ENCODE measurements around the gene TRAF3IP1.
"Not testable (repeated sequence)": the region's sequence is repeated elsewhere in the genome, so short reads cannot be mapped to it uniquely, and the experiment has no call there.

The TRAF3IP1 gene

GRCh38 chr2:238369591-238370040, 49.3 kb downstream of the TRAF3IP1 start:
- Histone ChIP-seq H3K27ac (no peak overlapping the region), H3K36me3 (ENCODE audit: insufficient read depth, low read length) (no peaks in the 10 kb centered on the region), H3K9me3 (ENCODE audit: low read depth, low read length) (no peaks in the 10 kb centered on the region), H3K4me3 (no peak overlapping the region), H3K9ac (ENCODE audit: insufficient read length) (no peak overlapping the region)
- TF ChIP-seq EZH2 (IDR thresholded peaks at IDR 0.05): no peak
- no peak for TF ChIP-seq FOXP2 (optimal IDR thresholded peaks at IDR 0.05; ENCODE audit: control extremely low read depth, extremely low read length, insufficient read depth)
- no peak for TF ChIP-seq POLR2AphosphoS5 (IDR thresholded peaks at IDR 0.05; ENCODE audit: borderline replicate concordance, low read depth, low read length)
- no peak for DNase-seq (ENCODE audit: low read depth, low spot score)

- no peak for DNase-seq (ENCODE audit: low read depth, low spot score)
- H3K4me3 ChIP-seq: no peak overlapping the region
- no peak overlapping the region for H3K9ac ChIP-seq (ENCODE audit: insufficient read length)
- no peaks in the 10 kb centered on the region for H3K9me3 ChIP-seq (ENCODE audit: low read depth, low read length)
- no peaks in the 10 kb centered on the region for H3K36me3 ChIP-seq (ENCODE audit: insufficient read depth, low read length)
- no peak overlapping the region for H3K27ac ChIP-seq
- no peak for TF ChIP-seq POLR2AphosphoS5 (IDR thresholded peaks at IDR 0.05; ENCODE audit: borderline replicate concordance, low read depth, low read length)
- TF ChIP-seq FOXP2 (optimal IDR thresholded peaks at IDR 0.05; ENCODE audit: control extremely low read depth, extremely low read length, insufficient read depth): no peak
- TF ChIP-seq EZH2 (IDR thresholded peaks at IDR 0.05): no peak
Measured at GRCh38 chr2:238370094-238370822, 49.9 kb downstream of the TRAF3IP1 start.

GRCh38 chr2:238370823-238371372, 50.6 kb downstream of the TRAF3IP1 start:
- TF ChIP-seq POLR2AphosphoS5 (IDR thresholded peaks at IDR 0.05; ENCODE audit: borderline replicate concordance, low read depth, low read length): no peak
- no peak for TF ChIP-seq FOXP2 (optimal IDR thresholded peaks at IDR 0.05; ENCODE audit: control extremely low read depth, extremely low read length, insufficient read depth)
- TF ChIP-seq EZH2 (IDR thresholded peaks at IDR 0.05): no peak
- DNase-seq (ENCODE audit: low read depth, low spot score): no peak
- H3K36me3 ChIP-seq (ENCODE audit: insufficient read depth, low read length): no peaks in the 10 kb centered on the region

GRCh38 chr2:238372277-238372676, 52.0 kb downstream of the TRAF3IP1 start:
- DNase-seq (ENCODE audit: low read depth, low spot score); H3K9me3 ChIP-seq (ENCODE audit: low read depth, low read length); H3K9ac ChIP-seq (ENCODE audit: insufficient read length); H3K4me3 ChIP-seq; H3K27ac ChIP-seq; H3K36me3 ChIP-seq (ENCODE audit: insufficient read depth, low read length): not testable (repeated sequence)

More at GRCh38 chr2:238370823-238371372, 50.6 kb downstream of the TRAF3IP1 start:
- Histone ChIP-seq H3K27ac (no peak overlapping the region), H3K4me3 (no peak overlapping the region), H3K9me3 (ENCODE audit: low read depth, low read length) (no peaks in the 10 kb centered on the region), H3K9ac (ENCODE audit: insufficient read length) (no peak overlapping the region)

- H3K9me3 ChIP-seq (ENCODE audit: low read depth, low read length): no peaks in the 10 kb centered on the region
- H3K4me3 ChIP-seq: no peak overlapping the region
- H3K36me3 ChIP-seq (ENCODE audit: insufficient read depth, low read length): no peaks in the 10 kb centered on the region
- TF ChIP-seq EZH2 (IDR thresholded peaks at IDR 0.05) (no peak), FOXP2 (optimal IDR thresholded peaks at IDR 0.05; ENCODE audit: control extremely low read depth, extremely low read length, insufficient read depth) (no peak), POLR2AphosphoS5 (IDR thresholded peaks at IDR 0.05; ENCODE audit: borderline replicate concordance, low read depth, low read length) (no peak)
- DNase-seq (ENCODE audit: low read depth, low spot score): no peak
- no peak overlapping the region for H3K27ac ChIP-seq
- H3K9ac ChIP-seq (ENCODE audit: insufficient read length): no peak overlapping the region
Measured at GRCh38 chr2:238376884-238377391, 56.6 kb downstream of the TRAF3IP1 start.

GRCh38 chr2:238378230-238379095, 58.1 kb downstream of the TRAF3IP1 start:
- DNase-seq (ENCODE audit: low read depth, low spot score): no peak
- H3K9ac ChIP-seq (ENCODE audit: insufficient read length): no peak overlapping the region
- TF ChIP-seq POLR2AphosphoS5 (IDR thresholded peaks at IDR 0.05; ENCODE audit: borderline replicate concordance, low read depth, low read length) (no peak), EZH2 (IDR thresholded peaks at IDR 0.05) (no peak), FOXP2 (optimal IDR thresholded peaks at IDR 0.05; ENCODE audit: control extremely low read depth, extremely low read length, insufficient read depth) (no peak)
- no peaks in the 10 kb centered on the region for H3K9me3 ChIP-seq (ENCODE audit: low read depth, low read length)
- H3K36me3 ChIP-seq (ENCODE audit: insufficient read depth, low read length): no peaks in the 10 kb centered on the region
- H3K4me3 ChIP-seq: no peak overlapping the region
- no peak overlapping the region for H3K27ac ChIP-seq

GRCh38 chr2:238379096-238379810, 58.9 kb downstream of the TRAF3IP1 start:
- no peak for TF ChIP-seq POLR2AphosphoS5 (IDR thresholded peaks at IDR 0.05; ENCODE audit: borderline replicate concordance, low read depth, low read length)
- TF ChIP-seq EZH2 (IDR thresholded peaks at IDR 0.05): no peak
- no peak for TF ChIP-seq FOXP2 (optimal IDR thresholded peaks at IDR 0.05; ENCODE audit: control extremely low read depth, extremely low read length, insufficient read depth)
- H3K4me3 ChIP-seq: no peak overlapping the region
- no peak overlapping the region for H3K9ac ChIP-seq (ENCODE audit: insufficient read length)
- DNase-seq (ENCODE audit: low read depth, low spot score): no peak
- H3K36me3 ChIP-seq (ENCODE audit: insufficient read depth, low read length): no peaks in the 10 kb centered on the region
- H3K9me3 ChIP-seq (ENCODE audit: low read depth, low read length): no peaks in the 10 kb centered on the region
- H3K27ac ChIP-seq: no peak overlapping the region

- no peaks in the 10 kb centered on the region for H3K9me3 ChIP-seq (ENCODE audit: low read depth, low read length)
- no peak for TF ChIP-seq FOXP2 (optimal IDR thresholded peaks at IDR 0.05; ENCODE audit: control extremely low read depth, extremely low read length, insufficient read depth)
- no peak for TF ChIP-seq POLR2AphosphoS5 (IDR thresholded peaks at IDR 0.05; ENCODE audit: borderline replicate concordance, low read depth, low read length)
- TF ChIP-seq EZH2 (IDR thresholded peaks at IDR 0.05): no peak
- no peak overlapping the region for H3K27ac ChIP-seq
- no peak overlapping the region for H3K4me3 ChIP-seq
- H3K9ac ChIP-seq (ENCODE audit: insufficient read length): no peak overlapping the region
- no peak for DNase-seq (ENCODE audit: low read depth, low spot score)
- H3K36me3 ChIP-seq (ENCODE audit: insufficient read depth, low read length): no peaks in the 10 kb centered on the region
Measured at GRCh38 chr2:238380336-238380735, 60.0 kb downstream of the TRAF3IP1 start.
